B cell (primary cell): ENCODE measurements around the gene CHCHD3. TPM values are rescaled to one million over a fixed set of nuclear protein-coding genes. Genes with fewer than 3 reads are reported as not detected.

Source experiments
- ATAC-seq: fragments of 200-7000 bp; cut with Tn5 transposase; one replicate; pipeline ENCODE4 v1.10.0; 2021; ENCODE audit warnings: low read depth, mild to moderate bottlenecking, moderate number of reproducible peaks, moderate library complexity
- CTCF ChIA-PET: fragments of 350-600 bp; sonication (Branson Sonifier 250); formaldehyde crosslinking; loops from one replicate; lab custom pipeline; 2021; ENCODE audit warnings: antibody characterized with exemption, inconsistent platforms; lab: Charles Lee
- POLR2A ChIA-PET: fragments of 350-600 bp; sonication (Branson Sonifier 250); formaldehyde crosslinking; loops from one replicate; lab custom pipeline; 2021; ENCODE audit warnings: antibody characterized with exemption; lab: Charles Lee
- DNase-seq: peaks from one replicate; pipeline ENCODE4 v3.0.0; 2013
- H2AFZ ChIP-seq: 2 replicates; pipeline ENCODE4 v1.6.1; 2012; ENCODE audit warnings: mild to moderate bottlenecking, low read depth, low read length; ENCODE audit not compliant: insufficient read depth, poor library complexity, severe bottlenecking
- H3K27ac ChIP-seq, 2 donors: 1 replicate in 1 of 2; 2 replicates in 1 of 2; pipeline ENCODE4 v1.5.1; 2012 to 2013; ENCODE audit warnings: low read length in 2 of 2, mild to moderate bottlenecking in 2 of 2, moderate library complexity in 1 of 2
- H3K27me3 ChIP-seq, 4 experiments: fragments of 200-600 bp in 1 of 4; sonication (generic) in 1 of 4; replicated peaks in 1 of 4; 1 replicate in 2 of 4; 2 replicates in 2 of 4; pipeline versions ENCODE4 v1.6.1 to v1.7.0; 2013 to 2016; ENCODE audit warnings: low read length in 3 of 4, mild to moderate bottlenecking in 2 of 4, mixed read lengths in 1 of 4, moderate library complexity in 1 of 4; ENCODE audit not compliant: insufficient read depth in 4 of 4, control insufficient read depth in 3 of 4; ENCODE audit errors: control extremely low read depth in 1 of 4
- H3K36me3 ChIP-seq, 2 experiments: replicated peaks in 1 of 2; 1 replicate in 1 of 2; 2 replicates in 1 of 2; pipeline versions ENCODE4 v1.6.1 to v1.7.1; 2013; ENCODE audit warnings: low read length in 1 of 2; ENCODE audit not compliant: insufficient read depth in 2 of 2, control insufficient read depth in 1 of 2; ENCODE audit errors: control extremely low read depth in 1 of 2, extremely low read depth in 1 of 2
- H3K4me1 ChIP-seq, 2 donors: fragments of 200-600 bp in 1 of 2; sonication (generic) in 1 of 2; 1 replicate in 1 of 2; 2 replicates in 1 of 2; pipeline versions ENCODE4 v1.5.1 to v1.6.1; 2013 to 2017; ENCODE audit warnings: low read length in 2 of 2; ENCODE audit not compliant: control insufficient read depth in 2 of 2, insufficient read depth in 2 of 2
- H3K4me2 ChIP-seq: replicated peaks from 2 replicates; pipeline ENCODE3; 2012; ENCODE audit warnings: mild to moderate bottlenecking, low read depth, low read length; ENCODE audit not compliant: poor library complexity, severe bottlenecking
- H3K4me3 ChIP-seq, 5 experiments: fragments of 200-600 bp in 1 of 5; sonication (generic) in 1 of 5; 1 replicate in 3 of 5; 2 replicates in 2 of 5; pipeline versions ENCODE4 v1.5.1 to v1.7.0; 2011 to 2016; ENCODE audit warnings: low read length in 4 of 5, mild to moderate bottlenecking in 4 of 5, low read depth in 2 of 5, control low read depth in 1 of 5, moderate library complexity in 1 of 5; ENCODE audit not compliant: insufficient read depth in 1 of 5; ENCODE audit errors: control extremely low read depth in 1 of 5, extremely low read depth in 1 of 5
- H3K79me2 ChIP-seq: fragments of 200-600 bp; sonication (generic); one replicate; pipeline ENCODE4 v1.6.0; 2016; ENCODE audit warnings: low read length; ENCODE audit not compliant: control insufficient read depth, insufficient read depth
- H3K9ac ChIP-seq: fragments of 200-600 bp; sonication (generic); 2 replicates; pipeline ENCODE4 v1.6.1; 2017; ENCODE audit warnings: mild to moderate bottlenecking, low read length, moderate library complexity
- H3K9me3 ChIP-seq, 3 donors: one replicate each; pipeline versions ENCODE4 v1.6.1 to v1.7.1; 2013; ENCODE audit warnings: low read length in 2 of 3; ENCODE audit not compliant: control insufficient read depth in 2 of 3, insufficient read depth in 1 of 3; ENCODE audit errors: control extremely low read depth in 1 of 3
- H4K20me1 ChIP-seq: 2 replicates; pipeline ENCODE4 v1.6.0; 2012; ENCODE audit warnings: mild to moderate bottlenecking, low read length; ENCODE audit not compliant: insufficient read depth, control insufficient read depth, poor library complexity, severe bottlenecking
- H3K27ac Mint-ChIP-seq: one replicate; pipeline ENCODE4 v1.8.0; 2021; ENCODE audit warnings: mixed read lengths
- H3K27me3 Mint-ChIP-seq: one replicate; pipeline ENCODE4 v1.8.0; 2021; ENCODE audit warnings: mixed read lengths
- H3K4me1 Mint-ChIP-seq: one replicate; pipeline ENCODE4 v1.8.0; 2021; ENCODE audit warnings: mixed read lengths
- H3K4me3 Mint-ChIP-seq: one replicate; pipeline ENCODE4 v1.8.0; 2021; ENCODE audit warnings: mixed read lengths
- H3K9me3 Mint-ChIP-seq: one replicate; pipeline ENCODE4 v1.8.0; 2022; ENCODE audit warnings: mixed read lengths; ENCODE audit not compliant: insufficient read depth
- CTCF ChIP-seq: fragments of 200-600 bp; IDR thresholded peaks from one replicate; pipeline ENCODE4 v1.8.0; 2022; ENCODE audit warnings: antibody characterized with exemption, mild to moderate bottlenecking
- EZH2 ChIP-seq: IDR thresholded peaks from 2 replicates; pipeline ENCODE4 v1.6.1; 2012; ENCODE audit warnings: borderline replicate concordance, low read depth, mild to moderate bottlenecking, moderate library complexity, low read length; ENCODE audit not compliant: insufficient read depth, poor library complexity, severe bottlenecking
- WGBS: methylation state at CpG from one replicate; pipeline ENCODE4 v1.1.5; 2013; ENCODE audit warnings: missing lambda C conversion rate; ENCODE audit not compliant: insufficient coverage; 5-methylcytosine and 5-hydroxymethylcytosine counted together
- intact Hi-C: fragments of 100-400 bp; cut with micrococcal nuclease; formaldehyde crosslinking; loops from one replicate; pipeline ENCODE4 v1.10.0; 2022
- polyA plus RNA-seq: library from polyadenylated mRNA; depleted of rRNA; stranded (reverse); fragments of >200 nt; gene quantifications from 2 replicates; pipeline ENCODE4 v1.2.3, GENCODE V29; 2012
- total RNA-seq, 2 donors: library from RNA; stranded (reverse); fragments of 120-200 nt in 1 of 2; gene quantifications; 1 replicate in 1 of 2; 2 replicates in 1 of 2; pipeline versions ENCODE4 v1.2.3 to v1.2.4, GENCODE V29; 2013 to 2022

CHCHD3 gene
- total and polyA plus RNA-seq, 2 donors (not counting 1 experiment from before 2014, with no cell fraction given): 20.1 to 38.4 TPM

- ChIA-PET CTCF (no interaction called here), POLR2A (no interaction called here)
- Histone ChIP-seq H3K79me2 (no peaks in the 10 kb centered on the region), H3K9me3 (no peaks in the 10 kb centered on the region), H2AFZ (no peak overlapping the region), H3K27me3 (no peaks in the 10 kb centered on the region), H4K20me1 (peaks cover 6% of the 10 kb centered on the region), H3K36me3 (peaks cover 0 to 6% of the 10 kb centered on the region in 2 experiments), H3K4me2 (no peak overlapping the region), H3K4me3 (no peak overlapping the region), H3K9ac (no peak overlapping the region), H3K4me1 (no peaks in the 10 kb centered on the region), H3K27ac (no peak overlapping the region)
- Mint-ChIP-seq H3K4me3 (no peak overlapping the region), H3K4me1 (peaks cover 10% of the 10 kb centered on the region), H3K27me3 (no peaks in the 10 kb centered on the region), H3K9me3 (no peaks in the 10 kb centered on the region), H3K27ac (no peak overlapping the region)
- intact Hi-C loops: no loop called here
- ATAC-seq (no peak), DNase-seq (no peak)
- no CpG with 5 or more reads among the region's 1 CpG for WGBS
- TF ChIP-seq CTCF (no peak), EZH2 (no peak)
These were observed 227.7 kb downstream of the CHCHD3 start for GRCh38 chr7:132854238-132854637.

GRCh38 chr7:132847376-132847775 is 234.5 kb downstream of the CHCHD3 start:
- Histone ChIP-seq H3K36me3 (peaks cover 0 to 9% of the 10 kb centered on the region in 2 experiments), H3K27me3 (no peaks in the 10 kb centered on the region), H4K20me1 (no peaks in the 10 kb centered on the region), H3K4me3 (no peak overlapping the region), H3K79me2 (no peaks in the 10 kb centered on the region), H3K27ac (no peak overlapping the region), H3K4me2 (no peak overlapping the region), H3K4me1 (no peaks in the 10 kb centered on the region), H3K9me3 (no peaks in the 10 kb centered on the region), H2AFZ (no peak overlapping the region), H3K9ac (no peak overlapping the region)
- ChIA-PET POLR2A (no interaction called here), CTCF (no interaction called here)
- Mint-ChIP-seq H3K27ac (no peak overlapping the region), H3K27me3 (no peaks in the 10 kb centered on the region), H3K4me1 (no peaks in the 10 kb centered on the region), H3K4me3 (no peak overlapping the region), H3K9me3 (no peaks in the 10 kb centered on the region)
- TF ChIP-seq EZH2 (no peak), CTCF (no peak)
- intact Hi-C loops: no loop called here
- no CpG with 5 or more reads among the region's 7 CpGs for WGBS
- ATAC-seq (no peak), DNase-seq (no peak)
